ENCODE measurements around the gene BACH2. TPM values are rescaled to one million over a fixed set of nuclear protein-coding genes. Genes with fewer than 3 reads are reported as not detected.
"Not testable (repeated sequence)": the region's sequence is repeated elsewhere in the genome, so short reads cannot be mapped to it uniquely, and the experiment has no call there.

BACH2 gene
- total and polyA plus RNA-seq, 4 donors = 11.0 to 16.7 (median 12.9) TPM

GRCh38 chr6:90128687-90129086, 168.0 kb downstream of the BACH2 start:
- peaks cover 11% of the 10 kb centered on the region for H3K4me1 ChIP-seq (ENCODE audit: control insufficient read depth, insufficient read depth, low read length)
- not testable (repeated sequence) for H3K4me3 ChIP-seq (ENCODE audit: low read depth, low read length); H3K27me3 ChIP-seq (ENCODE audit: control insufficient read depth, insufficient read depth, low read length); DNase-seq (ENCODE audit: low read depth in 4 of 6, low spot score in 6 of 6); H3K9me3 ChIP-seq (ENCODE audit: control insufficient read depth, insufficient read depth, low read length); H3K36me3 ChIP-seq (ENCODE audit: control insufficient read depth, insufficient read depth, low read length); H3K27ac ChIP-seq (ENCODE audit: low read depth, low read length)
- WGBS (ENCODE audit: insufficient coverage) = no CpG with 5 or more reads among the region's 2 CpGs

- Histone ChIP-seq H3K9me3 (ENCODE audit: control insufficient read depth, insufficient read depth, low read length) (no peaks in the 10 kb centered on the region), H3K4me3 (ENCODE audit: low read depth, low read length) (no peak overlapping the region), H3K4me1 (ENCODE audit: control insufficient read depth, insufficient read depth, low read length) (peaks cover 11% of the 10 kb centered on the region), H3K27me3 (ENCODE audit: control insufficient read depth, insufficient read depth, low read length) (no peaks in the 10 kb centered on the region), H3K27ac (ENCODE audit: low read depth, low read length) (no peak overlapping the region), H3K36me3 (ENCODE audit: control insufficient read depth, insufficient read depth, low read length) (no peaks in the 10 kb centered on the region)
- 87% methylated on average over 7 of the region's 7 CpGs for WGBS (ENCODE audit: insufficient coverage)
- DNase-seq (ENCODE audit: low read depth in 4 of 6, low spot score in 6 of 6) = peak in 1 of 6 donors; percentile 26
These were observed 169.0 kb downstream of the BACH2 start for GRCh38 chr6:90127595-90127994.

DNA sequence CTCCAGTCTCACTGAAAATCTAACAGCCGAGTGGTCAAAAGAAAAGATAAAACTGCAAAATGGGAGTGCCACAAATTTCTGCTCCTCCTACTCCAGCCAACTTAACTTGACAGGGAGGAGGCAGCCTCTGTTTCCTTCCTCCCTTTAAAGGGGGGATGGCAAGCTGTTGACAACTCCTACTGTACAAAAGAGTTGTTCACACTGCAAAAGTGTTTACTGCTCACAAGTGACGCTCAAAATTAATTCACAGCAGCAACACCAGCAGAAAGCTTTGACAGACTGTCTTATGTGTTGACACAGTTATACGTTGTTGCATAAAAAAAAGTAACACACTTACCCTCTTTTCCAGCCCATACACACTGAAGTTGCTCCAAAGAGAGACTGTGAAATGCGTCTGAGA, 169.8 kb downstream of the BACH2 start:
- H3K9me3 ChIP-seq (ENCODE audit: control insufficient read depth, insufficient read depth, low read length) = no peaks in the 10 kb centered on the region
- DNase-seq (ENCODE audit: low read depth in 4 of 6, low spot score in 6 of 6) = peak in 1 of 6 donors; percentile 35
- H3K27me3 ChIP-seq (ENCODE audit: control insufficient read depth, insufficient read depth, low read length) = no peaks in the 10 kb centered on the region
- peaks cover 11% of the 10 kb centered on the region for H3K4me1 ChIP-seq (ENCODE audit: control insufficient read depth, insufficient read depth, low read length)
- H3K4me3 ChIP-seq (ENCODE audit: low read depth, low read length) = no peak overlapping the region
- WGBS (ENCODE audit: insufficient coverage) = 90% methylated on average over 1 of the region's 4 CpGs
- H3K27ac ChIP-seq (ENCODE audit: low read depth, low read length) = peak overlapping the region; percentile 15
- no peaks in the 10 kb centered on the region for H3K36me3 ChIP-seq (ENCODE audit: control insufficient read depth, insufficient read depth, low read length)

DNA sequence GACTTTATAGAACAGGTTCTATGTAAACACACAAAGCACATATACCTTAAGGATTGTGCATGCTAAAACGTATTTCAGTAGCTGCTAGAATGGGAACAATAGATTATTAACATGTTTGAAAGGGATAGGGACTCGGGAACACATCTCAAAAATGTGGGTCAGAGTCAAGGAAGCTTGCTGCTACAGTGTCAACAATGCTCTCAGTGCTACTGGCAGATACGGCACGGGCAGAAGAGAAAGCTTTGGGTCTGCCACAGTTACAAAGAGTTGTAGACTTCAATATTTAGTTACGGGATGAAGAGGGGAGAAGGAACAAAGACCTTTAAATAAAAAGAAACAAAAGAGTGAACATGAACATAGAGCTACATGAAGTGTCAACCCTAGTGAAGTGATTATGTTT, 170.5 kb downstream of the BACH2 start:
- H3K4me3 ChIP-seq (ENCODE audit: low read depth, low read length) = no peak overlapping the region
- H3K27ac ChIP-seq (ENCODE audit: low read depth, low read length) = no peak overlapping the region
- no peaks in the 10 kb centered on the region for H3K9me3 ChIP-seq (ENCODE audit: control insufficient read depth, insufficient read depth, low read length)
- DNase-seq (ENCODE audit: low read depth in 4 of 6, low spot score in 6 of 6) = no peak
- no peaks in the 10 kb centered on the region for H3K27me3 ChIP-seq (ENCODE audit: control insufficient read depth, insufficient read depth, low read length)
- H3K36me3 ChIP-seq (ENCODE audit: control insufficient read depth, insufficient read depth, low read length) = no peaks in the 10 kb centered on the region
- WGBS (ENCODE audit: insufficient coverage) = 33% methylated on average over 4 of the region's 5 CpGs
- H3K4me1 ChIP-seq (ENCODE audit: control insufficient read depth, insufficient read depth, low read length) = peaks cover 11% of the 10 kb centered on the region

DNA sequence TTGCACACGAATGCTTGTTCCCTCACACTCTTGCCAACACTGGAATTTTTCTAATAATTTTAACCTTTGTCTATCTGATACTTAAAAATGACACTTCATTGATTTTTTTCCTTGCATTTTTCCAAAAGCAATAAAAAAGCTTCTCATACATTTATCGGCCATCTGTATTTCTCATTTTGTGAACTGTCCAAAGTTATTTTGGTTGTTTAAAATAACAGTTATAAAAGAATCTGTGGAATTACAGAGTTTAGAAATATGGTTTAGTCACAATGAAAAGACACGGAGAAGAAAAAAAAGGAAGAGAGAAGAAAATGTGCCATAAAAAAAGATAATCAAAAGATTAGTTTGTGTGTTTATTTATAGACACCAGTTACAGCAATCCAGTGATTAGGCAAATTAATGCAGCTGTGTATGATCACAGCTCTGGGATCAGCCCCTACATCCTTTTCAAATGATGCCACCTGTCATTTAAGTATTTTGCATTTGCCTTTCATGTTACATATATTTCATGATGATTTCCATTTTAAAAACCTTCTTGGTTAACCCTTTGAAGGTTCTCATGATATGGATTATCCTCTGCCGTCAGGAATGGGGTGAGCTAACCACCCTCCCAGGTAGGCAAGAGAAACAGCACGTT, 171.7 kb downstream of the BACH2 start:
- H3K9me3 ChIP-seq (ENCODE audit: control insufficient read depth, insufficient read depth, low read length) = no peaks in the 10 kb centered on the region
- H3K4me3 ChIP-seq (ENCODE audit: low read depth, low read length) = no peak overlapping the region
- peaks cover 11% of the 10 kb centered on the region for H3K4me1 ChIP-seq (ENCODE audit: control insufficient read depth, insufficient read depth, low read length)
- H3K27me3 ChIP-seq (ENCODE audit: control insufficient read depth, insufficient read depth, low read length) = no peaks in the 10 kb centered on the region
- H3K36me3 ChIP-seq (ENCODE audit: control insufficient read depth, insufficient read depth, low read length) = no peaks in the 10 kb centered on the region
- H3K27ac ChIP-seq (ENCODE audit: low read depth, low read length) = no peak overlapping the region
- DNase-seq (ENCODE audit: low read depth in 4 of 6, low spot score in 6 of 6) = no peak
- 94% methylated on average over 3 of the region's 5 CpGs for WGBS (ENCODE audit: insufficient coverage)

DNA sequence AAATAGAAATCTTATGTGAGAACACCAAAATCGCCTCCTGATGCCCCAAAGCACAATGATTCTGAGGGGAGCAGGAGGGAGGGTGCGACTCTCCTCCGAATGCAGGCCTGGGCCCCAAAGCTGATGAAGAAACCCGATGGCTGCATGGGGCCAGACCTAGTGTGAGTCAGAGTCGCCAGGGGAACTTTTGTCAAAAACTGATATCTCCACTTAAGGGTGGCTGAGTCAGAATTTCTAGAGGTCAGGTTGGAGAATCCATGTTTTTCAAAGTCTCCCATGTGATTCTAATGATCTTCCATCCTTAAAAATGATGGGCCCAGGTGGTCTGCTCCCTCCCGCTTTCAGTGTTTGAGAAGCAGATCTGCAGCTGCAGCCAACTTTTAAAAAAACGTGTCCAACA, 172.8 kb downstream of the BACH2 start:
- H3K4me3 ChIP-seq (ENCODE audit: low read depth, low read length) = no peak overlapping the region
- no peaks in the 10 kb centered on the region for H3K9me3 ChIP-seq (ENCODE audit: control insufficient read depth, insufficient read depth, low read length)
- H3K27ac ChIP-seq (ENCODE audit: low read depth, low read length) = no peak overlapping the region
- peaks cover 11% of the 10 kb centered on the region for H3K4me1 ChIP-seq (ENCODE audit: control insufficient read depth, insufficient read depth, low read length)
- H3K36me3 ChIP-seq (ENCODE audit: control insufficient read depth, insufficient read depth, low read length) = no peaks in the 10 kb centered on the region
- 100% methylated on average over 2 of the region's 7 CpGs for WGBS (ENCODE audit: insufficient coverage)
- H3K27me3 ChIP-seq (ENCODE audit: control insufficient read depth, insufficient read depth, low read length) = no peaks in the 10 kb centered on the region
- DNase-seq (ENCODE audit: low read depth in 4 of 6, low spot score in 6 of 6) = no peak

GRCh38 chr6:90121982-90122381, 174.7 kb downstream of the BACH2 start:
- Histone ChIP-seq H3K27me3 (ENCODE audit: control insufficient read depth, insufficient read depth, low read length) (no peaks in the 10 kb centered on the region), H3K36me3 (ENCODE audit: control insufficient read depth, insufficient read depth, low read length) (no peaks in the 10 kb centered on the region), H3K4me1 (ENCODE audit: control insufficient read depth, insufficient read depth, low read length) (peaks cover 5% of the 10 kb centered on the region), H3K27ac (ENCODE audit: low read depth, low read length) (no peak overlapping the region), H3K9me3 (ENCODE audit: control insufficient read depth, insufficient read depth, low read length) (no peaks in the 10 kb centered on the region), H3K4me3 (ENCODE audit: low read depth, low read length) (no peak overlapping the region)
- DNase-seq (ENCODE audit: low read depth in 4 of 6, low spot score in 6 of 6) = no peak
- WGBS (ENCODE audit: insufficient coverage) = 83% methylated on average over 2 of the region's 4 CpGs

- no peak overlapping the region for H3K4me3 ChIP-seq (ENCODE audit: low read depth, low read length)
- no peaks in the 10 kb centered on the region for H3K9me3 ChIP-seq (ENCODE audit: control insufficient read depth, insufficient read depth, low read length)
- H3K4me1 ChIP-seq (ENCODE audit: control insufficient read depth, insufficient read depth, low read length) = no peaks in the 10 kb centered on the region
- DNase-seq (ENCODE audit: low read depth in 4 of 6, low spot score in 6 of 6) = no peak
- no peaks in the 10 kb centered on the region for H3K27me3 ChIP-seq (ENCODE audit: control insufficient read depth, insufficient read depth, low read length)
- no peaks in the 10 kb centered on the region for H3K36me3 ChIP-seq (ENCODE audit: control insufficient read depth, insufficient read depth, low read length)
- 93% methylated on average over 2 of the region's 2 CpGs for WGBS (ENCODE audit: insufficient coverage)
- H3K27ac ChIP-seq (ENCODE audit: low read depth, low read length) = no peak overlapping the region
These were observed 176.3 kb downstream of the BACH2 start for GRCh38 chr6:90120327-90120726.

- no peaks in the 10 kb centered on the region for H3K9me3 ChIP-seq (ENCODE audit: control insufficient read depth, insufficient read depth, low read length)
- H3K36me3 ChIP-seq (ENCODE audit: control insufficient read depth, insufficient read depth, low read length) = no peaks in the 10 kb centered on the region
- no peaks in the 10 kb centered on the region for H3K4me1 ChIP-seq (ENCODE audit: control insufficient read depth, insufficient read depth, low read length)
- no peak overlapping the region for H3K27ac ChIP-seq (ENCODE audit: low read depth, low read length)
- WGBS (ENCODE audit: insufficient coverage) = 90% methylated on average over 2 of the region's 3 CpGs
- H3K27me3 ChIP-seq (ENCODE audit: control insufficient read depth, insufficient read depth, low read length) = no peaks in the 10 kb centered on the region
- DNase-seq (ENCODE audit: low read depth in 4 of 6, low spot score in 6 of 6) = no peak
- H3K4me3 ChIP-seq (ENCODE audit: low read depth, low read length) = no peak overlapping the region
These were observed 177.0 kb downstream of the BACH2 start for GRCh38 chr6:90119618-90120017.

DNA sequence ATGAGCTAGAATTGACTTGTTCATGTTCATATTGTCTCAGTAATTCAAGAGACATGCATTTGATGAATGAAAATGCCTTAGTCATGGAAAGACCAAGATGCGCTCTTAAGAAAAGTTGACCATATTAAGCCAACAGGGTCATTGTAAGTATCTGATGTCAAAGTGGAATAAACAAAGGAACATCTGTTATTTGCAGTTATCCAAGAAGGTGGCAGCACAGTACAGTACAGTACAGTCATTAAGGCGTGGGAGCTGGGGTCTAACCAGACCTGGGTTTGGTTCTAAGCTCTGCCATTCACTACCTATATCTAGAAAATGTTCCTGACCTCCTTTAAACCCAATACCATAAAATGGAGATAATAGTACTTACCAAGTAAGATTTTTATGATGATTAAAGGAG, 178.1 kb downstream of the BACH2 start:
- H3K9me3 ChIP-seq (ENCODE audit: control insufficient read depth, insufficient read depth, low read length) = peaks cover 3% of the 10 kb centered on the region
- WGBS (ENCODE audit: insufficient coverage) = 100% methylated on average over 1 of the region's 2 CpGs

More for the DNA sequence above, 178.1 kb downstream of the BACH2 start:
- Histone ChIP-seq H3K27ac (ENCODE audit: low read depth, low read length) (no peak overlapping the region), H3K27me3 (ENCODE audit: control insufficient read depth, insufficient read depth, low read length) (no peaks in the 10 kb centered on the region), H3K4me3 (ENCODE audit: low read depth, low read length) (no peak overlapping the region), H3K4me1 (ENCODE audit: control insufficient read depth, insufficient read depth, low read length) (no peaks in the 10 kb centered on the region), H3K36me3 (ENCODE audit: control insufficient read depth, insufficient read depth, low read length) (no peaks in the 10 kb centered on the region)
- no peak for DNase-seq (ENCODE audit: low read depth in 4 of 6, low spot score in 6 of 6)

Data from spinal cord (tissue), 10 donors.